Karpas-422 (cell line): Measurements from ENCODE around the gene MBP. TPM values are rescaled to one million over a fixed set of nuclear protein-coding genes. Genes with fewer than 3 reads are reported as not detected.

Source experiments
- DNase-seq: peaks from one replicate; pipeline ENCODE4 v3.0.0-alpha.2; 2015
- H2AFZ ChIP-seq: fragments of 200-600 bp; sonication (generic); 2 replicates; pipeline ENCODE4 v1.6.1; 2014; ENCODE audit warnings: antibody characterized with exemption, low read length, mixed read lengths
- H3K27ac ChIP-seq: fragments of 200-600 bp; sonication (generic); 2 replicates; pipeline ENCODE4 v1.5.1; 2014; ENCODE audit warnings: mild to moderate bottlenecking, low read length, moderate library complexity
- H3K27me3 ChIP-seq: fragments of 200-600 bp; sonication (generic); 2 replicates; pipeline ENCODE4 v1.6.1; 2014; ENCODE audit warnings: low read length, mixed read lengths
- H3K36me3 ChIP-seq: fragments of 200-600 bp; sonication (generic); 2 replicates; pipeline ENCODE4 v1.6.1; 2014; ENCODE audit warnings: low read length, mixed read lengths; ENCODE audit not compliant: insufficient read depth
- H3K4me1 ChIP-seq: fragments of 200-600 bp; sonication (generic); 2 replicates; pipeline ENCODE4 v1.6.1; 2014; ENCODE audit warnings: mild to moderate bottlenecking, low read length, mixed read lengths
- H3K4me2 ChIP-seq: fragments of 200-600 bp; sonication (generic); 2 replicates; pipeline ENCODE4 v1.6.1; 2014; ENCODE audit warnings: low read length, low read depth, mild to moderate bottlenecking; ENCODE audit not compliant: poor library complexity, severe bottlenecking
- H3K4me3 ChIP-seq: fragments of 200-600 bp; sonication (generic); 2 replicates; pipeline ENCODE4 v1.5.1; 2014; ENCODE audit warnings: mild to moderate bottlenecking, antibody characterized with exemption, low read length, mixed read lengths
- H3K79me2 ChIP-seq: fragments of 200-600 bp; sonication (generic); 2 replicates; pipeline ENCODE4 v1.6.1; 2014; ENCODE audit warnings: mild to moderate bottlenecking, low read length, mixed read lengths
- H3K9ac ChIP-seq: fragments of 200-600 bp; sonication (generic); 2 replicates; pipeline ENCODE4 v1.6.0; 2014; ENCODE audit warnings: low read length
- H3K9me2 ChIP-seq: fragments of 200-600 bp; sonication (generic), shearing (Covaris generic); replicated peaks from 2 replicates; pipeline ENCODE4 v1.6.0; 2014; ENCODE audit warnings: mild to moderate bottlenecking, low read length, moderate library complexity; ENCODE audit not compliant: insufficient read depth
- H3K9me3 ChIP-seq: fragments of 300-700, 200-600 bp; sonication (generic); 2 replicates; pipeline ENCODE4 v1.6.1; 2014; ENCODE audit warnings: low read length, mixed read lengths
- H4K20me1 ChIP-seq: fragments of 200-600 bp; sonication (generic); 2 replicates; pipeline ENCODE4 v1.6.1; 2014; ENCODE audit warnings: mild to moderate bottlenecking, antibody characterized with exemption, low read length, low read depth; ENCODE audit not compliant: insufficient read depth
- total RNA-seq: library from RNA; depleted of rRNA; stranded (reverse); fragments of >200 nt; shearing (Covaris generic); gene quantifications from 2 replicates; pipeline ENCODE4 v1.2.3, GENCODE V29; 2014; ENCODE audit warnings: low replicate concordance

MBP gene
- total RNA-seq, 1 experiment from 2014 or later: 67.8 TPM

GRCh38 chr18:77043541-77044280 lies 88.9 kb downstream of the MBP start:
- Histone ChIP-seq H3K4me2 (no peak overlapping the region), H3K79me2 (peaks cover 39% of the 10 kb centered on the region), H3K9ac (peak overlapping the region; percentile 30; the same call in 1 of the 2 replicates), H3K9me3 (peaks cover 11% of the 10 kb centered on the region; the same call in 1 of the 2 replicates), H3K4me3 (peak overlapping the region; percentile 8; the same call in 1 of the 2 replicates), H3K36me3 (peaks cover 43% of the 10 kb centered on the region), H3K9me2 (no peaks in the 10 kb centered on the region), H2AFZ (no peak overlapping the region), H4K20me1 (no peaks in the 10 kb centered on the region), H3K27me3 (no peaks in the 10 kb centered on the region), H3K27ac (peak overlapping the region; percentile 99), H3K4me1 (peaks cover 76% of the 10 kb centered on the region)
- no peak for DNase-seq

DNA sequence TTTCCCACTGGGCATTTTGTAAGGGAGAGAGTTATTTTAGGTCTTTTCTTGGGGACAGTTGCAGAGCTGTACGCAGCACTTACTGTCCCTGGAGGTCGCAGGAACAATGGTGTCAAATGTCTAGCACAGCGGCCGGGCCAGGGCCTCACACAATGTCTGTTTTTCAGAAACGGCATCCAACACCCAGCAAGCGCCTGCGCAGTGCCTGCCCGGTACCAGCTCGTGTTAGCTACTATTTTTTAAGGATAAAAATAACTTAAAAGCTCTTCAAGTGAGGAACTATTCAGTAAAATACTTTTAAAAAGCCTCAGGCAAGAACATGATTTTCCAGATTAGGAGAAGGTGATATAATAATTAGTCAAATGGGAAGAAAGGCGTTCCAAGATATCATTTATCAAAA lies 90.0 kb downstream of the MBP start:
- peak overlapping the region; percentile 99; the same call in 1 of the 2 replicates for H3K27ac ChIP-seq
- H3K79me2 ChIP-seq: peaks cover 51% of the 10 kb centered on the region
- H3K9me3 ChIP-seq: peaks cover 11% of the 10 kb centered on the region; the same call in 1 of the 2 replicates
- no peaks in the 10 kb centered on the region for H3K27me3 ChIP-seq
- H3K4me3 ChIP-seq: no peak overlapping the region
- DNase-seq: no peak
- H2AFZ ChIP-seq: no peak overlapping the region
- H4K20me1 ChIP-seq: no peaks in the 10 kb centered on the region
- no peaks in the 10 kb centered on the region for H3K9me2 ChIP-seq
- no peak overlapping the region for H3K4me2 ChIP-seq
- peaks cover 38% of the 10 kb centered on the region for H3K36me3 ChIP-seq
- peaks cover 74% of the 10 kb centered on the region for H3K4me1 ChIP-seq
- H3K9ac ChIP-seq: no peak overlapping the region

DNA sequence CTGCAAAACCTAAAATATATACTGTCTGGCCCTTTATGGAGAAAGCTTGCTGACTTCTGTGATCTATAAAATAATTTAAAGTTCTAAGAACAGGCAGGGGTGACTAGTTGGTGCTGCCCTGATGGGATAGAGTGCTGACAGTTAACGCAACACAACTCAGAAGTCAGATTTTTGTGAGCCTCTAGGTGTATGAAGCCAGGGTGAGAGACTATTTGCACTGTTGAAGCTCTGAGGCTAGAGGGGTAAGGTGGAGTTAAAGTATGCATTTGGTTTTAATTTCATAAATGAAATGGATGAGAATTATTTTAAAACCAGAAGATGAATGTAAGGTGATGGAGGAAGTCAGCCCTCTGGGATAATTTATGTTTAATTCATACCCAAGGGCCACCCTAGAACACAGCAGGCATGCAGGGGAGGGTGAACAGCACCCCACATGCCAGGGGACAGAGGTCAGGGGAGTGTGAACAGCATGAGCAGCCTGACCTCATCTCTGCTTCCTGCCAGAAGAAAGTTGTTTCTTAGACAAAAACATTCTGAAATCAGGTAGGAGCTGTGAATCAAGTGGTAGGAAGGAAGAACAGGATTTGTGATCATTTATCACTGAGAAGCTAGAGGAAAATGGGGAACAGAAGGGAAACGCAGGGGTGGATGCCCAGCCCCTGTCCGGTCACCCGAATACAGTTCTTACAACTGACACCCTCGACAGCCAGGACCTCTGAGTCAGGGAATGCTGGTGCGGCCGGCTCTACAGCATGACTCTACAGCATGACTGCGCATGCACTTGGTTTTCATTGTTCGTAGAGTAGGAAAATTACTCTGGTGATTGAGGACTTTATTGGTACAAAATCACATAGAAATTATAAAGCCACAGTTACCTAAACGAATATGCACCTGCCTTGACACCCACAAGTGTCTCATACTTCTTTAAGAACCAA lies 93.1 kb downstream of the MBP start:
- Histone ChIP-seq H3K9me3 (peaks cover 11% of the 10 kb centered on the region; the same call in 1 of the 2 replicates), H3K9me2 (no peaks in the 10 kb centered on the region), H3K27me3 (no peaks in the 10 kb centered on the region), H3K36me3 (peaks cover 27% of the 10 kb centered on the region), H3K4me1 (peaks cover 49% of the 10 kb centered on the region), H2AFZ (no peak overlapping the region), H3K4me2 (no peak overlapping the region), H3K27ac (peak overlapping the region; percentile 64), H3K79me2 (peaks cover 58% of the 10 kb centered on the region), H4K20me1 (no peaks in the 10 kb centered on the region), H3K9ac (peak overlapping the region; percentile 14; the same call in 1 of the 2 replicates), H3K4me3 (no peak overlapping the region)
- DNase-seq: no peak

- Histone ChIP-seq H3K27me3 (no peaks in the 10 kb centered on the region), H4K20me1 (no peaks in the 10 kb centered on the region), H3K9me2 (no peaks in the 10 kb centered on the region), H3K4me3 (no peak overlapping the region), H3K4me2 (no peak overlapping the region), H3K9ac (no peak overlapping the region), H3K36me3 (peaks cover 15% of the 10 kb centered on the region), H3K9me3 (peaks cover 11% of the 10 kb centered on the region; the same call in 1 of the 2 replicates), H3K4me1 (peaks cover 49% of the 10 kb centered on the region), H3K27ac (peak overlapping the region; percentile 64; the same call in 1 of the 2 replicates), H3K79me2 (peaks cover 60% of the 10 kb centered on the region), H2AFZ (no peak overlapping the region)
- DNase-seq: no peak
Measured at GRCh38 chr18:77038182-77038858, 94.3 kb downstream of the MBP start.

GRCh38 chr18:77037567-77037966 lies 95.0 kb downstream of the MBP start:
- peaks cover 55% of the 10 kb centered on the region for H3K79me2 ChIP-seq
- no peak for DNase-seq
- peaks cover 8% of the 10 kb centered on the region for H3K36me3 ChIP-seq
- H3K4me3 ChIP-seq: no peak overlapping the region
- H4K20me1 ChIP-seq: no peaks in the 10 kb centered on the region
- H2AFZ ChIP-seq: no peak overlapping the region
- H3K9me3 ChIP-seq: peaks cover 8% of the 10 kb centered on the region; the same call in 1 of the 2 replicates
- H3K9ac ChIP-seq: no peak overlapping the region
- no peaks in the 10 kb centered on the region for H3K27me3 ChIP-seq
- H3K27ac ChIP-seq: no peak overlapping the region
- H3K4me1 ChIP-seq: peaks cover 49% of the 10 kb centered on the region
- H3K9me2 ChIP-seq: no peaks in the 10 kb centered on the region
- H3K4me2 ChIP-seq: no peak overlapping the region

GRCh38 chr18:77035380-77036187 lies 97.0 kb downstream of the MBP start:
- no peaks in the 10 kb centered on the region for H3K9me2 ChIP-seq
- no peaks in the 10 kb centered on the region for H3K9me3 ChIP-seq
- H3K27me3 ChIP-seq: no peaks in the 10 kb centered on the region
- DNase-seq: no peak
- H3K27ac ChIP-seq: no peak overlapping the region
- H3K79me2 ChIP-seq: peaks cover 64% of the 10 kb centered on the region
- H3K36me3 ChIP-seq: no peaks in the 10 kb centered on the region
- no peak overlapping the region for H3K4me3 ChIP-seq
- H2AFZ ChIP-seq: no peak overlapping the region
- no peak overlapping the region for H3K9ac ChIP-seq
- H4K20me1 ChIP-seq: no peaks in the 10 kb centered on the region
- no peak overlapping the region for H3K4me2 ChIP-seq
- peaks cover 56% of the 10 kb centered on the region for H3K4me1 ChIP-seq

DNA sequence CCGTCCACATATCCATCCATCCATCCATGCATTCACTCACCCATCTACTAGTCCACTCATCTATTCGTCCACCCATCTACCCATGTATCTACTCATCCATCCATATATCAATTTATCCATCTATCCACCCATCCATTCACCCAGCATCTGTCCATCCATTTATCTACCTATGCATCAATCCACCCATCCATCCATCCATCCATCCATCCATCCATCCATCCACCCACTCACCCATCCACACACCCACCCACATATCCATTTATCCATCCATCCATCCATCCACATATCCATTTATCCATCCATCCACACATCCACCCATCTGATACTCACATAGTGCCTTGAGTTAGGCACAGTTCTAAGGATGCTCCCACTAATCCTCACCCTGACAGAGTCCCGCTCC lies 99.0 kb downstream of the MBP start:
- H3K79me2 ChIP-seq: peaks cover 61% of the 10 kb centered on the region
- H2AFZ ChIP-seq: no peak overlapping the region
- no peak for DNase-seq
- no peaks in the 10 kb centered on the region for H3K27me3 ChIP-seq
- H3K9me3 ChIP-seq: no peaks in the 10 kb centered on the region
- no peak overlapping the region for H3K9ac ChIP-seq
- peak overlapping the region; percentile 2 for H3K4me2 ChIP-seq
- no peaks in the 10 kb centered on the region for H4K20me1 ChIP-seq
- peaks cover 40% of the 10 kb centered on the region for H3K4me1 ChIP-seq
- no peak overlapping the region for H3K4me3 ChIP-seq
- H3K27ac ChIP-seq: peak overlapping the region; percentile 60
- no peaks in the 10 kb centered on the region for H3K9me2 ChIP-seq
- no peaks in the 10 kb centered on the region for H3K36me3 ChIP-seq
